IPS-18c (cell line): Measurements from ENCODE around the gene STK11IP.

ENCODE experiments used
- H3K4me3 ChIP-seq: 2 replicates; pipeline ENCODE4 v1.7.0; 2013; ENCODE audit warnings: low read depth, mild to moderate bottlenecking, low read length, moderate library complexity; ENCODE audit not compliant: insufficient read depth
- H3K9me3 ChIP-seq: one replicate; pipeline ENCODE4 v1.6.1; 2013; ENCODE audit warnings: mild to moderate bottlenecking, low read length, moderate library complexity; ENCODE audit not compliant: control insufficient read depth, insufficient read depth

Gene STK11IP

GRCh38 chr2:219625179-219625578 is 27.5 kb downstream of the STK11IP start:
- no peak overlapping the region for H3K4me3 ChIP-seq
- H3K9me3 ChIP-seq = no peaks in the 10 kb centered on the region

DNA sequence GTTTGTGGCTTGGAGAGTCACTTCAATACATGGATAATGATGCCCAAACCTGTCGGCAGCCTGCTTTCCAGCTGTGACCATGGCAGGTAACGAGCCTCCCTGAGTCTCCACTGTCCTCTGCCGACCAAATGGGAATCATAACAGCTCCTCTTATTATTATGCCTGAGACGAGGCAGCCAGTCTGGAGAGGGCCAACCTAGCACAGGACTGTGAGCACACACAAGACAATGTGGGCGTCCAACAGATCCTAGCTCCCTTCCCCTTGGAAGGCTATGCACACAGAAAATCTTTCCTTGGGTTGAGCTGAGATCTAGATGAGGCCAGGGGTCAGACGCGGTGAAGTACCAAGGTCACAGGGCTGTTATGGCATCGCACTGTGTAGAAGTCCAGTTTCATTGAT is 28.9 kb downstream of the STK11IP start:
- Histone ChIP-seq H3K9me3 (no peaks in the 10 kb centered on the region), H3K4me3 (0 out of 2 replicates have a peak overlapping the region, but pooled peaks have one; percentile 50)

DNA sequence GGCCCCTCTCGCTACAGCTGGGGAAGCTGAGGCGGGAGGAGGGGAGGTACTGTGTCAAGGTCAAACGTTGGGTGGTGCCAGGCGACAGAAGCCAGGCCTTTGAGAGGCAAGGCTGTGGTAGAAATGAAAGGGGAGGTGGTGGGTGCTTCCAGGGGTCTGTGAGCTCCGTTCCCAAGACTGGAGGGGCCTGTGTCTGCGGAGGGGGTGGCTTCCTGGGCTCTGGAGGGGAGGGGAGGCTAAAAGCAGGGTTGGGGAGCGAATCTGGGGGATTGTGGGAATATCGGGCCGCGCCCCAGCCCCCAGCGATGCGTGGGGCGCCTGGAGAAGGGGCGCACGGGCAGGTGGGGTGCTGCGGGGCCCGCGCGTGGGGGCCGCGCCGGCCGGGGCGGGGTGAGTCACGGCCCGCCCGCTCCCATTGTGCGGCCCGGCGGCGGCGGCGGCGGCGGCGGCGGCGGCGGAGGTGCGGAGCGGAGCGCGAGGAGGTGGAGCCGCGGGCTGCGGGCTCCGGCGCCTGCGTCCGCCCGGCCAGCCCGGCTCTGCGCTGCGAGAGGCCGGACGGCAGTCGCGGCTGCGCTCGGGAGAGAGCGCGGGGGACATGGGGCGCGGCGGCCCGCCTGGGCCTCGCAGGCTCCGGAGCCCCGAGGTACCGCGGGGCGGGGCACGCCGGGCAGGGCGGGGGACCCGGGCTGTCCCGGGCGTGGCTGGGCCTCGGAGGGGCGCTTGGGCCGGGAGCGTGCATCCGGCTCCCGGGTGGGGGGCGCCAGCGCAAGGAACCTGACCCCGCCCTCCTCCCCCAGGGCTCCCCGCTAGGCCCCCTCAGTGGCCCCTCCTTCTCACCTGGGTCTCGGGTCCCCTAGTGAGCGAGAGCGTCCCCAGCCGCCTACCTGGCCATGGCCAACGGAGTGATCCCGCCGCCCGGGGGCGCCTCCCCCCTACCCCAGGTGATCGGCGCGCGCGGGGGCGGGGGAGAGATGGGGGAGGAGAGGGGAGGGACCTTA is 29.7 kb downstream of the STK11IP start, which contains the start of gene SLC4A3:
Gene SLC4A3, plus strand, starts transcription at position 528 of the 998 bp plus-strand sequence. Its CDS starts 363 bp downstream, at position 891.
- peak within 1 kb of the TSS; percentile 55 for H3K4me3 ChIP-seq

GRCh38 chr2:219628235-219628985 is 30.8 kb downstream of the STK11IP start:
- H3K4me3 ChIP-seq = peak overlapping the region; percentile 55

More for the DNA sequence above, 29.7 kb downstream of the STK11IP start, which contains the start of gene SLC4A3:
- H3K9me3 ChIP-seq = no peaks in the 10 kb centered on the region

DNA sequence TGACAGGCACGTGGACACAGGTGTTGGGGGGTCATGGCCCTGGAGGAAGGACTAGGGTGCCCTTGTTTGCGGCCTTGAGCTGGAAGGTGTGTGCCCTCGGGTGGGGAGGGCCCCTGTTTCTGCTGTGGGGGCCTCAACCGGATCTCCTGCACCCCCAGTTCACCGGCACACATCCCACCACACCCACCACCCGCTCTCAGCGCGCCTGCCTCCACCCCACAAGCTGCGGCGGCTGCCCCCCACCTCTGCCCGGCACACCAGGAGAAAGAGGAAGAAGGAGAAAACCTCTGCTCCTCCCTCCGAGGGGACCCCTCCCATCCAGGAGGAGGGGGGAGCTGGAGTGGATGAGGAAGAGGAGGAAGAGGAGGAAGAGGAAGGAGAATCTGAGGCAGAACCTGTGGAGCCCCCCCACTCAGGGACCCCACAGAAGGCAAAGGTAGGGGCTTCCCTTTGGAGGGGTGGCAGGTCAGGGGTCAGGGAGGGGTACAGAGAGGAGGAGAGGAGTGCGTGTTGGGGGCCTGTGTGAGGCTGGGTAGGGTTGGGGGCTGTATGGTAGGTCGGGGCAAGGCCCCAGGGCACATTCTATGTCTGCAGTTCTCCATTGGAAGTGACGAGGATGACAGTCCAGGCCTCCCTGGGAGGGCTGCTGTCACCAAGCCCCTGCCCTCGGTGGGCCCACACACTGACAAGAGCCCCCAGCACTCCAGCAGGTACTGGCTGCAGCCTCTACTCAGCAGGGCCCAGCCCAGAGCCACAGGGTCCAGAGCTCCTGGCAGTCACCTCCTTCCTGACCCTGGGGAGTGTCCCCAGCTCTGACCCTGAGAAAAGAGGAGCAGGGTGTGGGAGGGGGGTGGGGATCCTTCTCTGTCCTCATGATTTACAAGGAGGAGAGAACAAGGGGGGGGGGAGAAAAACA is 31.6 kb downstream of the STK11IP start:
- Histone ChIP-seq H3K9me3 (no peaks in the 10 kb centered on the region), H3K4me3 (no peak overlapping the region)

More at GRCh38 chr2:219628235-219628985, 30.8 kb downstream of the STK11IP start:
- H3K9me3 ChIP-seq = no peaks in the 10 kb centered on the region

DNA sequence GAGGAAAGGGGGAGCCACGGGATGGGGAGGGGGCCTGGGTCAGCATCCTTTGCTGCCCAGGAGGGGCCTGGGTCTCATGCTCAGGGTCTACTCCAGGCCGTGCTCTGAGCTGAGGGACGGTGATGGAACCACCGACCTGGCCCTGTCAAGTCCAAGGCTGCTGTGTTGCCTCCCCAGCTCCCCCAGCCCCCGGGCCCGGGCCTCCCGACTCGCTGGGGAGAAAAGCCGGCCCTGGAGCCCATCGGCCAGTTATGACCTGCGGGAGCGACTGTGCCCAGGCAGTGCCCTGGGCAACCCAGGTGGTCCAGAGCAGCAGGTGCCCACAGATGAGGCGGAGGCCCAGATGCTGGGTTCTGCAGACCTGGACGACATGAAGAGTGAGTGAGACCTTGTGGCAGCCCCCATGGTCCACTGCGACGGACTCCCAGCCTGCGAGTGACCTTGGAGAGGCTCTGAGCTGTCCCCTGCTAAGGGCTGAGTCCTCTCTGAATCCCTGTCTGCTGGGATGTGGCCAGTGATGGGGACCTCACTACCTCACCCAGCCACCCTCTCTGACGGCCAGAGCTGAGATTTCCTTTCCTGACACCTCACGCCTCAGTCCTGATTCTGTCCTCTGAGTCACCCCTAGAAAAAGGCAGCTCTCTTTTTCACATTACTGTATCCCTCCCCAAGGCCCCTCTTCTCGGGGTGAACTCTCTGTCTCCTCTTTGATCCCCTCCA is 32.5 kb downstream of the STK11IP start:
- Histone ChIP-seq H3K9me3 (no peaks in the 10 kb centered on the region), H3K4me3 (no peak overlapping the region)

DNA sequence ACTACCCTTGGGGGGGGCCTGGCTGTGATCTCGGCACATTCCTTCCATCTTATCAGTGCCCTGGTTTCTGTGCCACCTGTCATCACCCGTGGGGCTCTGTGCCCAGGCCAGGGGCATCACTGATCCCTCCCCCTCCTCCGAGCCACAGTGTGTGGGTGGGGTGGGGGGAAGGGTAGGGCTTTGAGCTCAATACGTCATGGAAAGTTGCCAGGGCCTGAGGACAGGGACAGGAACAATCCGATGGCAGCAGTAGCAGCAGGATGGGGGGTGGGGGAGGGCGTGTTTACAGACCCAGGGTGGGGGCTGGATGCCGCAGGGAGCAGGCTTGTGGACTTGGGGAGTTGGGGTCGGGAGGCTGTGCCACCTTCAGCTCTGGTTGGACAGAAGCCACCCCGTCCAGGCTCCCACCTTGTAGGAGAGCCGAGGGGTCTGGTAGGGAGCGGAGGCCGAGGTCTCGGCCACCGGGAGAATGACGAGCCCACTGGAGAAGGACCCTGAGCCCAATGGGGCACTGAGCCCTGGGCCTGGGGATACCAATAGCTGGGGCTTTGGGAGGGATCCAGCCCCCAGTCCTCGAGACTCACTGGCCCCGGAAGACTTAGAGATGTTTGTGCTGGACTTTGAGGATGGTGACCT is 33.2 kb downstream of the STK11IP start:
- H3K9me3 ChIP-seq = no peaks in the 10 kb centered on the region
- H3K4me3 ChIP-seq = no peak overlapping the region

DNA sequence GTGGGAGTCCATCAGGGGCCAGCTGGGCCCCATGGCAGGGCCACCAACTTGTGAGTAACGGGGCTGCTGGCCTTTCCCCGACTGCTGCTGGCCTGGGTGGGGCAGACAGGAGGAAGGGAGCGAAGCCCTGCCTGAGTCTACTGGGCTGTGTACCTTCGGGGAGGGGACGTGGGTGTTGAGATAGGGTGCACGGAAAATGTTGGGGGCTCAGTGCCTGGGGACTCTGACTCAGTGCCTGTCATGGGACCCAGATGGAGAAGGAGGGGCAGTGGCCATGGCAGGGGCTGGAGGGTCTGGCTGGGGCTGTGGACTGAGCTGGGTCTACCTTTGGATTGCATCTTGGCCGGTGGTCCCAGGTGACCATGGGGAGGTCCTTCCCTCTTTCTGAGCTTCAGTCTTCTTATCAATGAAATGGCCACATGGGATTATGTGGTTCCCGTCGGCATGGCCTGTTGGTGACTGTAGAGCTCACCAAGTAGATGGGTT is 33.8 kb downstream of the STK11IP start:
- H3K4me3 ChIP-seq = no peak overlapping the region

DNA sequence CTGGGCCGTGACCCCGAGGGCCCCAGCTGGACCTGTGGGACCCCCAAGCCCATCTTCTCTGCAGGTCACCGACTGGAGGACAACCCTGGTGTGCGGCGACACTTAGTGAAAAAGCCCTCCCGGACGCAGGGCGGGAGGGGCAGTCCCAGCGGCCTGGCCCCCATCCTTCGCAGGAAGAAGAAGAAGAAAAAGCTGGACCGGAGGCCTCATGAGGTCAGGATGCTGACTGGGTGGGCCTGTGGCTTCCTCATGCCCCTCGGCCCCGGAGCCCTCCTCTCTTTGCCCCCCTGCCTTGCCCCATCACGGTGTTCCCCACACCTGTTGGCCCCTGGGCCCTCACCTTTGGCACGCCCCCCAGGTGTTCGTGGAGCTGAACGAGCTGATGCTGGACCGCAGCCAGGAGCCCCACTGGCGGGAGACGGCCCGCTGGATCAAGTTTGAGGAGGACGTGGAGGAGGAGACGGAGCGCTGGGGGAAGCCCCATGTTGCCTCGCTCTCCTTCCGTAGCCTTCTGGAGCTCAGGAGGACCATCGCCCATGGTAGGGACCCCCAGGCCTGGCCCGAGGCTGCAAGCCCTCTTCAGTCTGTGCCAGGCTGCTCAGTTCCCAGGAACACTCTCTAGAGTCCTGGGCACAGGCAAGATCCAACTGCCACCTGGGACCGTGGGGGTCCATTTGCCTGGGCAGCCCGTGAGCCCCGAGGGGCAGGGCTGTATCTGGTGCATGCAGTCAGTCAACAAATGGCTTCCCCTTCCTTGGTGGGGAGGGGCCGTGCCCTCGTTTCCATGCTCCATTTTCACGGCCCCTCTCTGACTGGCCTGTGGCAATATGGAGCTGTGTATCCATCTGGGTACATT is 34.5 kb downstream of the STK11IP start:
- Histone ChIP-seq H3K9me3 (no peaks in the 10 kb centered on the region), H3K4me3 (no peak overlapping the region)

More for the DNA sequence above, 33.8 kb downstream of the STK11IP start:
- H3K9me3 ChIP-seq = no peaks in the 10 kb centered on the region

GRCh38 chr2:219632760-219633105 is 35.1 kb downstream of the STK11IP start:
- Histone ChIP-seq H3K4me3 (no peak overlapping the region), H3K9me3 (no peaks in the 10 kb centered on the region)

DNA sequence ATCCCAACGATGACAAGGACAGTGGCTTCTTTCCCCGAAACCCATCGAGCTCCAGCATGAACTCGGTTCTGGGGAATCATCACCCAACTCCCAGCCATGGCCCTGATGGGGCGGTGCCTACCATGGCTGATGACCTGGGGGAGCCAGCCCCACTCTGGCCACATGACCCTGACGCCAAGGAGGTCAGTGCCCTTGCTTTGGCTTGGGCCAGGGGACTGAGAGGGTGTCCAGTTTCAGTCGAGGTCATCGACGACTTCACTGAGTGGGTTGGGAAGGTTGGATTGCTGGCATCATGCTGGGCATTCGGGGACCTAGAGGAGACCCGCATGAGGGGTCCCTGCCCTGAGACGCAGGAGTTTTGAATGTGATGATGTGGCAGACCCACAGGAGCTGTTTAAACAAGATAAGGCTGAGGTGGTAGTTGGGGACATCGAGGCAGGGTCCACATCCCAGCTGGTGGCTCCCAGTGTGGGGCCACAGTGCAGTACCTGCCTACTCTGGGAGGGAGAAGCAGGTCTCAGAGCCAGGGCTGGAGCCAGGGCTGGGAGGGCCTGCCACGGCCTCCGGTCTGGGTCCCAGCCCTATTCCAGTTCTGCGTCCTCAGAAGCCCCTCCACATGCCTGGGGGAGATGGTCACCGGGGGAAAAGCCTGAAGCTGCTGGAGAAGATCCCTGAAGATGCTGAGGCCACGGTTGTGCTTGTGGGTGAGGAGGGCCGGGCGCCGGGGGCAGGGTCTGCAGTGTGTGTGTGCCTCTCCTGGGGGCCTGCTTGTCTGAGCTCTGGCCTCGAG is 35.8 kb downstream of the STK11IP start:
- Histone ChIP-seq H3K4me3 (no peak overlapping the region), H3K9me3 (no peaks in the 10 kb centered on the region)

- H3K4me3 ChIP-seq = no peak overlapping the region
- H3K9me3 ChIP-seq = no peaks in the 10 kb centered on the region
Measured at GRCh38 chr2:219634171-219634940, 36.7 kb downstream of the STK11IP start.

DNA sequence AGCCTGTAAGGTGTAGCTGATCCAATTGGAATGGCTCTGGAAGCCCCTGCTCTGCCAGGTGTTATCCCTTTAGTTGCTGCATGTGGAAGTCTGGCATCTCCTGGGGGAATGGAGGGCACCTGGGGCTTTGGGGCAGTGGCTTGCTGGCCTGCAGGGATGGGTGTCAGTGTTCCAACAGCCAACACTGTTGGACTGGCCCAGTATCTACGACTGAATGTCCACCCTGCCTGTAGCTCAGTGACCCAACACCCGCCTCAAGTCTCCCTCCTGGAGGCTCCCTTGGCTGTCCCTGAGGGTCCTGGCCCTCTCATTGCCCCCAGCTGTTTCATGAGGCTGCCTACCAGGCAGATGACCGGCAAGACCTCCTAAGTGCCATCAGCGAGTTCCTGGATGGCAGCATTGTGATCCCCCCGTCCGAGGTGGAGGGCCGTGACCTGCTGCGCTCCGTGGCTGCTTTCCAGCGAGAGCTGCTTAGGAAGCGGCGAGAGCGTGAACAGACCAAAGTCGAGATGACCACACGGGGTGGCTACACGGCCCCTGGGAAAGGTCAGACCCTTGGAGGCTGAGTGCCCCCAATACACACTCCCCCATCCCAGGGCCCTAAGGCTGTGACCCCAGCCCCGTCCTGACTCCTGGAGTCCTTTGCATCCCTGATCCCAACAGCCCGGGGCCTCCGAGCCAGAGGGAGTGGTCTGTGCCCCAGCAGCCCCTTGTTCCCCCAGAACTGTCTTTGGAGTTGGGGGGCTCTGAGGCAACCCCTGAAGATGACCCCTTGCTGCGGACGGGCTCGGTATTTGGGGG is 37.5 kb downstream of the STK11IP start:
- no peak overlapping the region for H3K4me3 ChIP-seq
- no peaks in the 10 kb centered on the region for H3K9me3 ChIP-seq
